Measurements from ENCODE around the gene CHST8. TPM values are rescaled to one million over a fixed set of nuclear protein-coding genes. Genes with fewer than 3 reads are reported as not detected.

Gene CHST8
- total RNA-seq, 1 donor from 2014 or later: 0.35 TPM

DNA sequence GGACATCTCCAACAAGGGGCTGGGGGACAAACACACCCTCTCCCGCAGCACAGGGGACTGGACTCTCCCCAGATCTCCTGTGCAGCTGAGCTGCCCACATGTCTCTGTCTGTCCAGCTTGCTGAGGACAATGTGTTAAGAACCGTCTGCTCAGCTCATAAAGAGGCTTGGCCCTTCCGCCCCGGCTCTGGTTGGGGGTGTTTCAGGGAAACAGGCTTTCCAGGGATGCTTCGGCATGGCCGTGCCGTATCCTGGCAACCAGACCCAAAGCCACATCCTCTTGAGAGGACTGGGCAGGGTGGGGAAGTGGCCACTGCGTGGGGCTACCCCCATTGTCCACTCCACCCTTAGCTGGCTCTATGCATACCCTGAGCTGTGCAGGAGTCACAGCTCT is 41.1 kb upstream of the CHST8 start:
- Mint-ChIP-seq H3K27ac (ENCODE audit: unreplicated experiment) (no peak overlapping the region), H3K4me3 (ENCODE audit: unreplicated experiment) (no peak overlapping the region)
- TF ChIP-seq, protein P1, sequence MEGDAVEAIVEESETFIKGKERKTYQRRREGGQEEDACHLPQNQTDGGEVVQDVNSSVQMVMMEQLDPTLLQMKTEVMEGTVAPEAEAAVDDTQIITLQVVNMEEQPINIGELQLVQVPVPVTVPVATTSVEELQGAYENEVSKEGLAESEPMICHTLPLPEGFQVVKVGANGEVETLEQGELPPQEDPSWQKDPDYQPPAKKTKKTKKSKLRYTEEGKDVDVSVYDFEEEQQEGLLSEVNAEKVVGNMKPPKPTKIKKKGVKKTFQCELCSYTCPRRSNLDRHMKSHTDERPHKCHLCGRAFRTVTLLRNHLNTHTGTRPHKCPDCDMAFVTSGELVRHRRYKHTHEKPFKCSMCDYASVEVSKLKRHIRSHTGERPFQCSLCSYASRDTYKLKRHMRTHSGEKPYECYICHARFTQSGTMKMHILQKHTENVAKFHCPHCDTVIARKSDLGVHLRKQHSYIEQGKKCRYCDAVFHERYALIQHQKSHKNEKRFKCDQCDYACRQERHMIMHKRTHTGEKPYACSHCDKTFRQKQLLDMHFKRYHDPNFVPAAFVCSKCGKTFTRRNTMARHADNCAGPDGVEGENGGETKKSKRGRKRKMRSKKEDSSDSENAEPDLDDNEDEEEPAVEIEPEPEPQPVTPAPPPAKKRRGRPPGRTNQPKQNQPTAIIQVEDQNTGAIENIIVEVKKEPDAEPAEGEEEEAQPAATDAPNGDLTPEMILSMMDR (IDR thresholded peaks at IDR 0.05): no peak

DNA sequence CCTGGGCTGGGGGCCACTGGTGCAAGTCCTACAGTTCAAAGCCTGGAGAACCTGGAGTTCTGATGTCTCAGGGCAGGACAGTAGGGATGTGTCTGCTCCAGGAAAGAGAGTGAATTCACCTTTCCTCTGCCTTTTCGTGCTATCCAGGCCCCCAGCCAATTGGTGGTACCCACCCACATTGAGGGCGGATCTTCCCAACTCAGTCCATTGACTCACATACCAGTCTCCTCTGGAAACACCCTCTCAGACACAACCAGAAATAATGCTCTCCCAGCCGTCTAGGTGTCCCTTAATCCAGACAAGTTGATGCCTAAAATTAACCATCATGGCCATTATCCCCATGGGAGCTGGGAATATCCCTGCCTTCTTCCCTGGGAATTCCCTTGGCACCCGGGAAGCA is 38.8 kb upstream of the CHST8 start:
- H3K4me3 Mint-ChIP-seq (ENCODE audit: unreplicated experiment): no peak overlapping the region
- no peaks in the 10 kb centered on the region for H3K36me3 Mint-ChIP-seq (ENCODE audit: low read depth)
- peaks cover 14% of the 10 kb centered on the region for H3K9me3 Mint-ChIP-seq (ENCODE audit: low read depth)
- no peak for DNase-seq (ENCODE audit: low spot score)
- no peaks in the 10 kb centered on the region for H3K4me1 Mint-ChIP-seq (ENCODE audit: low read depth)
- TF ChIP-seq, protein P1 (IDR thresholded peaks at IDR 0.05): no peak
- H3K27ac Mint-ChIP-seq (ENCODE audit: unreplicated experiment): no peak overlapping the region
- H3K27me3 Mint-ChIP-seq (ENCODE audit: low read depth): no peaks in the 10 kb centered on the region

More for the DNA sequence above, 41.1 kb upstream of the CHST8 start:
- Mint-ChIP-seq H3K36me3 (ENCODE audit: low read depth) (no peaks in the 10 kb centered on the region), H3K9me3 (ENCODE audit: low read depth) (no peaks in the 10 kb centered on the region), H3K27me3 (ENCODE audit: low read depth) (no peaks in the 10 kb centered on the region), H3K4me1 (ENCODE audit: low read depth) (no peaks in the 10 kb centered on the region)
- no peak for DNase-seq (ENCODE audit: low spot score)

DNA sequence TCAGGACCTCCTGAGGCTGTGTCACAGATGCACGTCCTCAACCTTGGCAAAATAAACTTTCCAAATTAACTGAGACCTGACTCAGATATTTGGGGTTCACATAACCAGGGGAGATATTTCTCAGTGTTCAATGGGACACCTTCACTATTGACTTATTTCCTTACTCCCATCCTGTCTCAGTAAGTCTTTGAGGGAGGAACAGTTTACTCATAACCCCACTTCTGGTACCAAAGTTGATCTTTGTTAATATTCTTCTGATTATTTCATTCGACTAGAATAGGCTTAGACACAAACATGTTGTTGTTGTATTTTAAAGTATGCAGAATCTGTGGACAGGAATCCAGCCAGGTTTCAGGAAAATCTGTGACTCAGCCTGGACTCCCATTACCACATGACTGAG is 34.6 kb upstream of the CHST8 start:
- Mint-ChIP-seq H3K9me3 (ENCODE audit: low read depth) (peaks cover 42% of the 10 kb centered on the region), H3K27me3 (ENCODE audit: low read depth) (no peaks in the 10 kb centered on the region)

DNA sequence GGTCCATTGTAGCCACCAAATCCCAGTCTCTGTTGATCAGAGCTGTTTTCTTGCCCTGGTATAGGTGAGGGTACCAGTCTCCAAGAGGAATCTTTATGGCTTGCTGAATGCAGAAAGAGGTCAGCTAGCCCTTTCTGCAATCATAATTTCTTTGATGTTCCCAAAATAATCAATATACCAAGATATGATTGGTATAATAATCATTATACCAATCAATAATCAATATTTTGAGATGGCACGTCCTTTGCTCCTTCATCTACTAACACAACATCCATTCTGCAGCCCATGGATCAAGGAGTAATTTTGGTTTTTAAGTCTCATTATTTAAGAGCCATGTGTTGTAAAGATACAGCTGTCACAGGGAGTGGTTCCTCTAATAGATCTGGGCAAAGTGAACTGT is 31.5 kb upstream of the CHST8 start:
- no peak for DNase-seq (ENCODE audit: low spot score)
- Mint-ChIP-seq H3K36me3 (ENCODE audit: low read depth) (no peaks in the 10 kb centered on the region), H3K4me3 (ENCODE audit: unreplicated experiment) (no peak overlapping the region), H3K4me1 (ENCODE audit: low read depth) (no peaks in the 10 kb centered on the region), H3K9me3 (ENCODE audit: low read depth) (peaks cover 53% of the 10 kb centered on the region), H3K27me3 (ENCODE audit: low read depth) (peaks cover 2% of the 10 kb centered on the region), H3K27ac (ENCODE audit: unreplicated experiment) (no peak overlapping the region)
- TF ChIP-seq, protein P1 (IDR thresholded peaks at IDR 0.05): no peak

More for the DNA sequence above, 34.6 kb upstream of the CHST8 start:
- no peak overlapping the region for H3K4me3 Mint-ChIP-seq (ENCODE audit: unreplicated experiment)
- TF ChIP-seq, protein P1 (IDR thresholded peaks at IDR 0.05): no peak
- H3K27ac Mint-ChIP-seq (ENCODE audit: unreplicated experiment): no peak overlapping the region
- no peaks in the 10 kb centered on the region for H3K4me1 Mint-ChIP-seq (ENCODE audit: low read depth)
- no peaks in the 10 kb centered on the region for H3K36me3 Mint-ChIP-seq (ENCODE audit: low read depth)
- no peak for DNase-seq (ENCODE audit: low spot score)

DNA sequence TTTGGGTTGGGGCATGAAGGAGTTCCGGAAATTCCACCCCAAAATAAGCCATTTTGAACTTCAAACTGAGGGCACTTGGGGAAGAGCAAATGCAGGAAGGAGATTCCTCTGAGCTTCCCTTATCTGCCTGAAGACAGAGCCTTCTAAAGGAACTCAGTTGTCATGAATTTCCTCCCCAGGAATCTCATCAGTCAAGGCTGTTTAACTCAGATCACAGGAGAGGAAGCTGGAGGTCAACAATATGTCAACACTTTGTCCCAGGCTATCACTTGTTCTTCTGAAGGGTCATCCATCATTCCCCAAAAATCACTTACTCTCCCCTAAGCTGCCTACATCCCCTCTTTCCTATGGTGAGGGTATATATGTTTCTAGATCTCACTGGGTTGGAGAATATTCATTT is 26.0 kb upstream of the CHST8 start:
- Mint-ChIP-seq H3K27ac (ENCODE audit: unreplicated experiment) (no peak overlapping the region), H3K27me3 (ENCODE audit: low read depth) (peaks cover 2% of the 10 kb centered on the region), H3K36me3 (ENCODE audit: low read depth) (no peaks in the 10 kb centered on the region), H3K9me3 (ENCODE audit: low read depth) (peaks cover 29% of the 10 kb centered on the region), H3K4me3 (ENCODE audit: unreplicated experiment) (no peak overlapping the region), H3K4me1 (ENCODE audit: low read depth) (no peaks in the 10 kb centered on the region)
- TF ChIP-seq, protein P1 (IDR thresholded peaks at IDR 0.05): no peak
- DNase-seq (ENCODE audit: low spot score): no peak
